ENCODE results near the gene TPRX2.
"Not testable (repeated sequence)": the region's sequence is repeated elsewhere in the genome, so short reads cannot be mapped to it uniquely, and the experiment has no call there.

TPRX2 gene

GRCh38 chr19:47858646-47859285 is at the start of gene TPRX2:
TSS of gene TPRX2 (plus strand) at chr19:47859235. CDS start at chr19:47859247, 12 bp downstream.
- not testable (repeated sequence) for DNase-seq

- DNase-seq, result peak; percentile 75
Measured at GRCh38 chr19:47813304-47813994, 45.6 kb upstream of the TPRX2 start.

GRCh38 chr19:47813995-47814328 is 45.1 kb upstream of the TPRX2 start:
- DNase-seq, result no peak

- not testable (repeated sequence) for DNase-seq
Measured at GRCh38 chr19:47816270-47816669, 42.8 kb upstream of the TPRX2 start.

- DNase-seq, result not testable (repeated sequence)
Measured at GRCh38 chr19:47818221-47818620, 40.8 kb upstream of the TPRX2 start.

- DNase-seq, result no peak
Measured at GRCh38 chr19:47819858-47820257, 39.2 kb upstream of the TPRX2 start.

GRCh38 chr19:47820410-47820809 is 38.6 kb upstream of the TPRX2 start:
- DNase-seq, result no peak

GRCh38 chr19:47821460-47822020 is 37.5 kb upstream of the TPRX2 start, which contains the start of gene CRX:
TSS of gene CRX (plus strand) at chr19:47821937. CDS start at chr19:47834444, 12,507 bp downstream.
- no peak for DNase-seq

GRCh38 chr19:47824396-47824795 is 34.6 kb upstream of the TPRX2 start:
- no peak for DNase-seq

- DNase-seq, result no peak
Measured at GRCh38 chr19:47826800-47827199, 32.2 kb upstream of the TPRX2 start.

GRCh38 chr19:47832723-47833122 is 26.3 kb upstream of the TPRX2 start:
- DNase-seq, result no peak

- DNase-seq, result no peak
Measured at GRCh38 chr19:47836038-47836437, 23.0 kb upstream of the TPRX2 start.

- DNase-seq, result no peak
Measured at GRCh38 chr19:47839411-47839810, 19.6 kb upstream of the TPRX2 start.

GRCh38 chr19:47839913-47840312 is 19.1 kb upstream of the TPRX2 start:
- DNase-seq, result no peak

- DNase-seq, result no peak
Measured at GRCh38 chr19:47842941-47843340, 16.1 kb upstream of the TPRX2 start.

- no peak for DNase-seq
Measured at GRCh38 chr19:47848425-47848822, 10.6 kb upstream of the TPRX2 start.

- peak; percentile 27 for DNase-seq
Measured at GRCh38 chr19:47848823-47849473, 10.1 kb upstream of the TPRX2 start.

- DNase-seq, result no peak
Measured at GRCh38 chr19:47853003-47853402, 6.0 kb upstream of the TPRX2 start.

GRCh38 chr19:47854459-47854858 is 4.6 kb upstream of the TPRX2 start:
- DNase-seq, result no peak

- not testable (repeated sequence) for DNase-seq
Measured at GRCh38 chr19:47858231-47858630, 804 bp upstream of the TPRX2 start.

GRCh38 chr19:47859838-47860237 is 803 bp downstream of the TPRX2 start:
- DNase-seq, result not testable (repeated sequence)

GRCh38 chr19:47860602-47861297 is 1.7 kb downstream of the TPRX2 start:
- no peak for DNase-seq

GRCh38 chr19:47861630-47862029 is 2.6 kb downstream of the TPRX2 start:
- DNase-seq, result no peak

Data from activated naive CD4-positive, alpha-beta T cell treated with Interleukin-2 at 50 U/mL for 16 hours (primary cell).